Measurements from ENCODE around the gene EPN3. TPM values are rescaled to one million over a fixed set of nuclear protein-coding genes. Genes with fewer than 3 reads are reported as not detected.

Gene EPN3
- total RNA-seq, 1 experiment from 2014 or later, result 17.8 TPM

GRCh38 chr17:50495918-50496317, 36.6 kb upstream of the EPN3 start:
- DNase-seq (ENCODE audit: low read depth, low spot score) (no peak), ATAC-seq (peak; percentile 37; the same call in 1 of the 2 replicates)
- H3K4me2 ChIP-seq (ENCODE audit: low read length), result peak overlapping the region; percentile 43
- H3K79me2 ChIP-seq (ENCODE audit: insufficient read depth, low read length), result no peaks in the 10 kb centered on the region
- BruUV-seq (replicated peaks), result no TSS peak
- H3K4me3 ChIP-seq (replicated peaks in 1 of 2; ENCODE audit: low read depth in 1 of 2, low read length in 2 of 2), result no peak overlapping the region
- H3K9ac ChIP-seq (ENCODE audit: low read length), result no peak overlapping the region
- intact Hi-C loops (cut with micrococcal nuclease), result no loop called here
- no peaks in the 10 kb centered on the region for H4K20me1 ChIP-seq (ENCODE audit: insufficient read depth)
- H2AFZ ChIP-seq (ENCODE audit: low read depth, low read length, poor library complexity, severe bottlenecking), result peak overlapping the region; percentile 42
- H3K9me2 ChIP-seq (ENCODE audit: insufficient read depth), result no peaks in the 10 kb centered on the region
- CTCF ChIA-PET, result interaction anchor here (0.7 to 1.1 kb wide), 2 partner anchors 8 to 737 kb away, joined by 3 read pairs; no protein-coding TSS in a partner anchor
- no peaks in the 10 kb centered on the region for H3K27me3 ChIP-seq (ENCODE audit: insufficient read depth, low read length)
- no peaks in the 10 kb centered on the region for H3K9me3 ChIP-seq (ENCODE audit: control insufficient read depth in 1 of 2, insufficient read depth in 1 of 2, low read depth in 1 of 2, low read length in 2 of 2)
- H3K4me1 ChIP-seq (ENCODE audit: control insufficient read depth in 1 of 2, insufficient read depth in 2 of 2, low read length in 2 of 2), result peaks cover 16 to 27% of the 10 kb centered on the region in 2 experiments
- POLR2A ChIA-PET, result no interaction called here
- RAD21 ChIA-PET (ENCODE audit: low non-redundant PET in 1 of 2, low total read pairs in 2 of 2, uncharacterized antibody in 2 of 2, unreplicated experiment in 2 of 2), result interaction anchor here in 1 of 2 experiments (0.7 kb wide), 1 partner anchor 13 kb away, joined by 4 read pairs; no protein-coding TSS in a partner anchor
- TF ChIP-seq POLR2A (IDR thresholded peaks at IDR 0.05; ENCODE audit: borderline replicate concordance, extremely low read depth, insufficient read depth, insufficient read length) (no peak), FOSL1 (IDR thresholded peaks at IDR 0.05; ENCODE audit: low read depth) (peak; percentile 29; the same call in 1 of the 2 replicates)
- no peak overlapping the region for H3K27ac ChIP-seq (ENCODE audit: low read depth, low read length)
- H3K36me3 ChIP-seq (ENCODE audit: control insufficient read depth in 1 of 2, insufficient read depth in 2 of 2, low read length in 2 of 2), result no peaks in the 10 kb centered on the region

DNA sequence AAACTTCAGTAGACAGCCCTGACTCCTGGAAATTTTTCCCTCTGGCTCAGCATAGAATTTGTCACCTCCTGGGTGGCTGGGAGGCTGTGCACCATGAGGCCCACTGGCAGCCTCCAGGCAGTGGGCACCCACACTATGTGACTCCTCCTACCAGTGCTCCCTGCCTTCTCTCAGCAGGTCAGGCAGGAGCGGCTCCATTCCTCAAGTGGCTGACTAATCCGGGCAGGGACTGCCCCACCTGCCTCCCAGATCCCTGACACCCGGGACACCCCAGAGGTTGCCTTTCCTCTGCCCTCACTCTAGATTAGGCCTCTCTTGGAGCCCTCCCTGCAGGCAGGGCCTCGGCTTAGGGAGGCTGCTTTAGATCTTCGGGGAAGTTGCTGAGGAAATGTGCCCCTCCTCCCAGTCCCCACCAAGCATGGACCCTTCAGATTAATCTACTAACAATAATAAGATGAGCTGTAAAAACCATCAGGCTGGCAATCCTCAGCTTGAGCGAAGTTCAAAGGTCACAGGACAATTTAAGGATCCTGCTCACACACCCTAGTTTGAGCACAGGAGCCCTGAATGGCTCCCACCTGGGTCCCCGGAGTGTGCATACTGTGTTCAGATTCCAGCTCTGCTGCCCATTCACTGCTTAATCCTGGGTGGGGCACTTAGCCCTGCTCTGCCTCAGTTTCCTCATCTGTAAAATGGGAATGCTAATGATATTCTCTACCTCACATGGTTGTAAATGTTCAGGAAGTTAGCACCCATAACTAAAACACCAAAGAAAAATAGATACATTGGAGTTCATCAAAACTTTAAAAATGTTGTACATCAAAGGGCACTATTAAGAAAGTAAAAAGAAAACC, 34.3 kb upstream of the EPN3 start:
- Histone ChIP-seq H3K4me1 (ENCODE audit: control insufficient read depth in 1 of 2, insufficient read depth in 2 of 2, low read length in 2 of 2) (peaks cover 16 to 27% of the 10 kb centered on the region in 2 experiments), H3K36me3 (ENCODE audit: control insufficient read depth in 1 of 2, insufficient read depth in 2 of 2, low read length in 2 of 2) (no peaks in the 10 kb centered on the region), H2AFZ (ENCODE audit: low read depth, low read length, poor library complexity, severe bottlenecking) (peak overlapping the region; percentile 25), H3K4me2 (ENCODE audit: low read length) (peak overlapping the region; percentile 49), H3K4me3 (replicated peaks in 1 of 2; ENCODE audit: low read depth in 1 of 2, low read length in 2 of 2) (no peak overlapping the region), H3K9me3 (ENCODE audit: control insufficient read depth in 1 of 2, insufficient read depth in 1 of 2, low read depth in 1 of 2, low read length in 2 of 2) (no peaks in the 10 kb centered on the region), H3K9me2 (ENCODE audit: insufficient read depth) (no peaks in the 10 kb centered on the region), H3K79me2 (ENCODE audit: insufficient read depth, low read length) (no peaks in the 10 kb centered on the region), H3K27ac (ENCODE audit: low read depth, low read length) (peak overlapping the region; percentile 8; the same call in 1 of the 2 replicates), H3K9ac (ENCODE audit: low read length) (0 out of 2 replicates have a peak overlapping the region, but pooled peaks have one; percentile 1), H4K20me1 (ENCODE audit: insufficient read depth) (no peaks in the 10 kb centered on the region), H3K27me3 (ENCODE audit: insufficient read depth, low read length) (no peaks in the 10 kb centered on the region)
- no TSS peak for BruUV-seq (replicated peaks)
- ChIA-PET RAD21 (ENCODE audit: low non-redundant PET in 1 of 2, low total read pairs in 2 of 2, uncharacterized antibody in 2 of 2, unreplicated experiment in 2 of 2) (no interaction called here), POLR2A (interaction anchor here (0.7 kb wide), 1 partner anchor 366 kb away, joined by 3 read pairs; no protein-coding TSS in a partner anchor), CTCF (interaction anchor here (0.7 to 0.9 kb wide), 2 partner anchors 130 to 197 kb away, joined by 3 read pairs; no protein-coding TSS in a partner anchor)
- intact Hi-C loops (cut with micrococcal nuclease), result no loop called here
- ATAC-seq, result peak; percentile 87
- TF ChIP-seq CEBPB (IDR thresholded peaks at IDR 0.05; ENCODE audit: low read depth) (no peak), SRF (IDR thresholded peaks at IDR 0.05; ENCODE audit: low read depth) (no peak)
- TF ChIP-seq, protein P1, sequence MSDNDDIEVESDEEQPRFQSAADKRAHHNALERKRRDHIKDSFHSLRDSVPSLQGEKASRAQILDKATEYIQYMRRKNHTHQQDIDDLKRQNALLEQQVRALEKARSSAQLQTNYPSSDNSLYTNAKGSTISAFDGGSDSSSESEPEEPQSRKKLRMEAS (IDR thresholded peaks at IDR 0.05), result 0 out of 2 replicates have a peak, but pooled peaks have one; percentile 9
- no peak for DNase-seq (ENCODE audit: low read depth, low spot score)
